KBM-7 (cell line): ENCODE data around the gene GLUD1.
A peak's percentile ranks its signal among the peaks of the same experiment; 100 is the strongest.
"Not testable (repeated sequence)": the region's sequence is repeated elsewhere in the genome, so short reads cannot be mapped to it uniquely, and the experiment has no call there.

ENCODE experiments used
- DNase-seq: peaks from one replicate; pipeline ENCODE4 v3.0.0-alpha.2; 2015
- in situ Hi-C: fragments of 300-500 bp; cut with MboI; formaldehyde crosslinking; loops from 2 replicates; pipeline ENCODE4 v1.14.3; 2020; ENCODE audit warnings: low sequenced_read_pairs, low pct_unique_long_range_greater_than_20kb, mixed read lengths

GLUD1 gene

GRCh38 chr10:87013528-87013927 is 81.1 kb downstream of the GLUD1 start:
- in situ Hi-C loops: not testable (repeated sequence)
- DNase-seq: peak; percentile 21

DNA sequence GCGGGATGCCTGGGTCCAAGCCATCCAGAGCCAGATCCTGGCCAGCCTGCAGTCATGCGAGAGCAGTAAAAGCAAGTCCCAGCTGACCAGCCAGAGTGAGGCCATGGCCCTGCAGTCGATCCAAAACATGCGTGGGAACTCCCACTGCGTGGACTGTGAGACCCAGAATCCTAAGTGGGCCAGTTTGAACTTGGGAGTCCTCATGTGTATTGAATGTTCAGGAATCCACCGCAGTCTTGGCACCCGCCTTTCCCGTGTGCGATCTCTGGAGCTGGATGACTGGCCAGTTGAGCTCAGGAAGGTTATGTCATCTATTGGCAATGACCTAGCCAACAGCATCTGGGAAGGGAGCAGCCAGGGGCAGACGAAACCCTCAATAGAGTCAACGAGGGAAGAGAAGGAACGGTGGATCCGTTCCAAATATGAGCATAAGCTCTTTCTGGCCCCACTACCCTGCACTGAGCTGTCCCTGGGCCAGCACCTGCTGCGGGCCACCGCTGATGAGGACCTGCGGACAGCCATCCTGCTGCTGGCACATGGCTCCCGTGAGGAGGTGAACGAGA is 85.4 kb downstream of the GLUD1 start:
- in situ Hi-C loops, DNase-seq: not testable (repeated sequence)

GRCh38 chr10:87008303-87008702 is 86.3 kb downstream of the GLUD1 start:
- DNase-seq, in situ Hi-C loops: not testable (repeated sequence)

GRCh38 chr10:87007674-87008073 is 87.0 kb downstream of the GLUD1 start:
- in situ Hi-C loops, DNase-seq: not testable (repeated sequence)

- DNase-seq, in situ Hi-C loops: not testable (repeated sequence)
These were observed 87.5 kb downstream of the GLUD1 start for GRCh38 chr10:87007124-87007523.

GRCh38 chr10:87000491-87000890 is 94.2 kb downstream of the GLUD1 start:
- in situ Hi-C loops: no loop called here
- DNase-seq: no peak
